NOMO-1 treated with dmso at 0.1 percent for 144 hours (cell line): ENCODE results near the gene NEK5.
A peak's percentile ranks its signal among the peaks of the same experiment; 100 is the strongest.

Source experiments
- DNase-seq: peaks from one replicate; lab custom pipeline; 2025; ENCODE audit not compliant: unreplicated experiment; lab: John Stamatoyannopoulos, UW

NEK5 gene

GRCh38 chr13:52012512-52012836 lies 116.4 kb downstream of the NEK5 start:
- DNase-seq = no peak

- DNase-seq = peak; percentile 95
Observed at GRCh38 chr13:52011632-52012511, 117.0 kb downstream of the NEK5 start, which contains the start of gene ALG11. ALG11 (plus strand) TSS chr13:52012398; CDS start chr13:52012419, 21 bp downstream.

- no peak for DNase-seq
Observed at GRCh38 chr13:52010890-52011631, 117.8 kb downstream of the NEK5 start, which contains the start of gene ATP7B. ATP7B (minus strand) TSS chr13:52011450; CDS start chr13:52011337, 113 bp downstream.

GRCh38 chr13:52009946-52010345 lies 118.9 kb downstream of the NEK5 start:
- no peak for DNase-seq

GRCh38 chr13:52006523-52007245 lies 122.2 kb downstream of the NEK5 start:
- DNase-seq = no peak

- no peak for DNase-seq
Observed at GRCh38 chr13:52005841-52006522, 122.9 kb downstream of the NEK5 start.

GRCh38 chr13:52004511-52005170 lies 124.2 kb downstream of the NEK5 start:
- no peak for DNase-seq

- DNase-seq = no peak
Observed at GRCh38 chr13:52003541-52003940, 125.3 kb downstream of the NEK5 start.

GRCh38 chr13:52002361-52002760 lies 126.5 kb downstream of the NEK5 start:
- DNase-seq = no peak

GRCh38 chr13:52001120-52001731 lies 127.6 kb downstream of the NEK5 start:
- DNase-seq = peak; percentile 21

GRCh38 chr13:51999921-52000320 lies 129.0 kb downstream of the NEK5 start:
- no peak for DNase-seq

- DNase-seq = no peak
Observed at GRCh38 chr13:51999510-51999911, 129.4 kb downstream of the NEK5 start.

- DNase-seq = no peak
Observed at GRCh38 chr13:51998723-51999509, 130.0 kb downstream of the NEK5 start.

GRCh38 chr13:51997641-51998330 lies 131.1 kb downstream of the NEK5 start:
- no peak for DNase-seq

GRCh38 chr13:51997186-51997585 lies 131.7 kb downstream of the NEK5 start:
- no peak for DNase-seq

- DNase-seq = no peak
Observed at GRCh38 chr13:51996641-51997040, 132.2 kb downstream of the NEK5 start.

- no peak for DNase-seq
Observed at GRCh38 chr13:51995677-51996551, 133.0 kb downstream of the NEK5 start.

GRCh38 chr13:51993713-51994112 lies 135.2 kb downstream of the NEK5 start:
- DNase-seq = no peak
